Measurements from ENCODE around the gene BNIPL.

BNIPL gene

GRCh38 chr1:151009674-151010345 lies 26.6 kb upstream of the BNIPL start:
- DNase-seq (ENCODE audit: low spot score): no peak

- DNase-seq (ENCODE audit: low spot score): no peak
Observed at GRCh38 chr1:151010346-151010726, 26.1 kb upstream of the BNIPL start.

- no peak for DNase-seq (ENCODE audit: low spot score)
Observed at GRCh38 chr1:151011154-151011850, 25.1 kb upstream of the BNIPL start.

GRCh38 chr1:151012684-151013471 lies 23.5 kb upstream of the BNIPL start:
- DNase-seq (ENCODE audit: low spot score): no peak

GRCh38 chr1:151013518-151013917 lies 22.9 kb upstream of the BNIPL start:
- DNase-seq (ENCODE audit: low spot score): no peak

- DNase-seq (ENCODE audit: low spot score): peak; percentile 87
Observed at GRCh38 chr1:151024540-151025146, 11.7 kb upstream of the BNIPL start.

GRCh38 chr1:151026460-151026859 lies 9.9 kb upstream of the BNIPL start:
- no peak for DNase-seq (ENCODE audit: low spot score)

GRCh38 chr1:151032164-151032563 lies 4.2 kb upstream of the BNIPL start:
- DNase-seq (ENCODE audit: low spot score): no peak

- no peak for DNase-seq (ENCODE audit: low spot score)
Observed at GRCh38 chr1:151035167-151035566, 1.2 kb upstream of the BNIPL start.

GRCh38 chr1:151037032-151037431 lies 646 bp downstream of the BNIPL start:
- no peak for DNase-seq (ENCODE audit: low spot score)

GRCh38 chr1:151039521-151039920 lies 3.1 kb downstream of the BNIPL start:
- DNase-seq (ENCODE audit: low spot score): no peak

GRCh38 chr1:151043163-151043562 lies 6.8 kb downstream of the BNIPL start:
- no peak for DNase-seq (ENCODE audit: low spot score)

- DNase-seq (ENCODE audit: low spot score): peak; percentile 72
Observed at GRCh38 chr1:151047591-151047924, 11.2 kb downstream of the BNIPL start, which contains the start of gene C1orf56. TSS of gene C1orf56 (plus strand) at chr1:151047751. CDS start at chr1:151047848, 97 bp downstream.

GRCh38 chr1:151047925-151048644 lies 11.7 kb downstream of the BNIPL start:
- DNase-seq (ENCODE audit: low spot score): peak; percentile 70

GRCh38 chr1:151048645-151049032 lies 12.3 kb downstream of the BNIPL start:
- DNase-seq (ENCODE audit: low spot score): no peak

GRCh38 chr1:151049458-151049857 lies 13.1 kb downstream of the BNIPL start:
- no peak for DNase-seq (ENCODE audit: low spot score)

- no peak for DNase-seq (ENCODE audit: low spot score)
Observed at GRCh38 chr1:151050051-151050688, 13.8 kb downstream of the BNIPL start.

- no peak for DNase-seq (ENCODE audit: low spot score)
Observed at GRCh38 chr1:151051356-151052009, 15.1 kb downstream of the BNIPL start.

GRCh38 chr1:151054971-151055547 lies 18.7 kb downstream of the BNIPL start:
- DNase-seq (ENCODE audit: low spot score): no peak

- DNase-seq (ENCODE audit: low spot score): no peak
Observed at GRCh38 chr1:151055581-151055980, 19.2 kb downstream of the BNIPL start.

- no peak for DNase-seq (ENCODE audit: low spot score)
Observed at GRCh38 chr1:151056149-151056548, 19.8 kb downstream of the BNIPL start.

Measured in pons (tissue), 1 donor.